HepG2 (cell line): Measurements from ENCODE around the gene SECTM1. TPM values are rescaled to one million over a fixed set of nuclear protein-coding genes. Genes with fewer than 3 reads are reported as not detected.
A peak's percentile ranks its signal among the peaks of the same experiment; 100 is the strongest.

Source experiments
- ATAC-seq: fragments of 200-7000 bp; cut with Tn5 transposase; 3 replicates; pipeline ENCODE4 v1.9.1; 2020; ENCODE audit warnings: mild to moderate bottlenecking, moderate library complexity
- BruUV-seq: library from RNA; stranded (reverse); fragments of 400-500 nt; replicated peaks from 2 replicates; lab custom pipeline; 2021; lab: Mats Ljungman, UMichigan
- CTCF ChIA-PET: fragments of 300-600 bp; formaldehyde crosslinking; extraction: SDS; loops from one replicate; lab custom pipeline; 2021; ENCODE audit warnings: low total read pairs, inconsistent platforms, low intra/inter-chr PET ratio; lab: Yijun Ruan, JAX
- POLR2A ChIA-PET: fragments of 350-600 bp; sonication (Branson Sonifier 250); formaldehyde crosslinking; loops from one replicate; lab custom pipeline; 2020; ENCODE audit warnings: antibody characterized with exemption, inconsistent platforms; lab: Yijun Ruan, JAX
- DNase-seq: peaks from one replicate; pipeline ENCODE4 v3.0.0-alpha.2; 2015; ENCODE audit warnings: low spot score
- FAIRE-seq: peaks from 3 replicates; lab custom pipeline; 2011; peaks lifted over from hg19 to GRCh38; lab: Jason Lieb, UNC
- H2AFZ ChIP-seq: one replicate; pipeline ENCODE4 v1.6.1; 2011; ENCODE audit warnings: low read length, inconsistent platforms
- H3K27ac ChIP-seq: fragments of 300-600 bp; 3 replicates; pipeline ENCODE4 v1.8.0; 2011; ENCODE audit warnings: mixed run types, mild to moderate bottlenecking, mixed read lengths, low read length, inconsistent platforms; ENCODE audit not compliant: insufficient read depth; ENCODE audit errors: extremely low read length
- H3K27me3 ChIP-seq, 2 experiments: fragments of 200-600 bp in 1 of 2; 2 replicates in 1 of 2; 3 replicates in 1 of 2; pipeline versions ENCODE4 v1.6.0 to v1.8.0; 2011; ENCODE audit warnings: low read length in 2 of 2, mild to moderate bottlenecking in 2 of 2, moderate library complexity in 2 of 2, inconsistent platforms in 1 of 2; ENCODE audit not compliant: insufficient read depth in 2 of 2, control insufficient read depth in 1 of 2
- H3K36me3 ChIP-seq, 2 experiments: fragments of 200-600 bp in 1 of 2; replicated peaks in 1 of 2; 2 replicates in 1 of 2; 3 replicates in 1 of 2; pipeline versions ENCODE4 v1.5.1 to v1.8.0; 2011; ENCODE audit warnings: low read length in 2 of 2, inconsistent platforms in 1 of 2; ENCODE audit not compliant: insufficient read depth in 2 of 2, control insufficient read depth in 1 of 2
- H3K4me1 ChIP-seq: 2 replicates; pipeline ENCODE4 v1.5.1; 2012; ENCODE audit warnings: low read length, inconsistent platforms; ENCODE audit not compliant: insufficient read depth
- H3K4me2 ChIP-seq: 2 replicates; pipeline ENCODE4 v1.6.0; 2011; ENCODE audit warnings: low read depth, low read length, inconsistent platforms
- H3K4me3 ChIP-seq, 3 experiments: fragments of 200-600 bp in 1 of 3; sonication (generic), shearing (Covaris generic) in 1 of 3; replicated peaks in 1 of 3; 2 replicates each; pipeline ENCODE4 v1.5.1; 2011 to 2016; ENCODE audit warnings: low read length in 3 of 3, inconsistent platforms in 2 of 3, low read depth in 2 of 3, mild to moderate bottlenecking in 2 of 3, control low read depth in 1 of 3, mixed read lengths in 1 of 3; ENCODE audit not compliant: insufficient read depth in 1 of 3
- H3K79me2 ChIP-seq: one replicate; pipeline ENCODE4 v1.6.1; 2011; ENCODE audit warnings: low read length, inconsistent platforms; ENCODE audit not compliant: insufficient read depth
- H3K9ac ChIP-seq: 2 replicates; pipeline ENCODE4 v1.6.0; 2011; ENCODE audit warnings: mild to moderate bottlenecking, low read depth, low read length, inconsistent platforms; ENCODE audit not compliant: insufficient read depth
- H3K9me3 ChIP-seq: 2 replicates; pipeline ENCODE4 v1.5.1; 2012; ENCODE audit warnings: mild to moderate bottlenecking, low read length
- H4K20me1 ChIP-seq: 2 replicates; pipeline ENCODE4 v1.6.0; 2011; ENCODE audit warnings: inconsistent platforms, mild to moderate bottlenecking, low read length, moderate library complexity; ENCODE audit not compliant: insufficient read depth
- BRD4 ChIP-seq: sonication (generic); formaldehyde crosslinking; IDR thresholded peaks from 2 replicates; pipeline ENCODE4 v1.4.0; 2020; ENCODE audit warnings: missing genetic modification reagents
- POLR2G ChIP-seq: fragments of 200-400 bp; formaldehyde crosslinking; IDR thresholded peaks from 2 replicates; pipeline ENCODE4 v1.6.1; 2018; ENCODE audit warnings: mild to moderate bottlenecking, low read depth, low read length, moderate library complexity
- TSC22D2 ChIP-seq: sonication (generic); formaldehyde crosslinking; IDR thresholded peaks from 2 replicates; pipeline ENCODE4 v1.5.1; 2020; ENCODE audit warnings: missing genetic modification reagents, mild to moderate bottlenecking, borderline replicate concordance
- YEATS2 ChIP-seq: sonication (generic); formaldehyde crosslinking; IDR thresholded peaks from 2 replicates; pipeline ENCODE4 v1.4.0; 2020; ENCODE audit warnings: missing genetic modification reagents, borderline replicate concordance
- ZNF75D ChIP-seq: sonication (generic); formaldehyde crosslinking; IDR thresholded peaks from 2 replicates; pipeline ENCODE4 v1.8.1; 2023; ENCODE audit warnings: missing genetic modification reagents, mild to moderate bottlenecking, borderline replicate concordance
- ZNF761 ChIP-seq: sonication (generic); formaldehyde crosslinking; conservative IDR thresholded peaks from 2 replicates; pipeline ENCODE4 v1.4.0; 2020; ENCODE audit warnings: mild to moderate bottlenecking, missing genetic modification reagents
- ZNF878 ChIP-seq: sonication (generic); formaldehyde crosslinking; IDR thresholded peaks from 2 replicates; pipeline ENCODE4 v1.8.1; 2023; ENCODE audit warnings: mild to moderate bottlenecking, missing genetic modification reagents, moderate library complexity
- WGBS: methylation state at CpG from one replicate; pipeline ENCODE4 v1.1.6; 2017; ENCODE audit warnings: low lambda C conversion rate; 5-methylcytosine and 5-hydroxymethylcytosine counted together
- in situ Hi-C: cut with HindIII; loops from 2 replicates; pipeline ENCODE4 v1.10.0; 2017; ENCODE audit warnings: low pct_unique_long_range_greater_than_20kb; ENCODE audit not compliant: extremely low pct_ligation_motif_present
- intact Hi-C: fragments of 100-400 bp; cut with micrococcal nuclease; formaldehyde crosslinking; loops from one replicate; pipeline ENCODE4 v1.10.0; 2022; ENCODE audit not compliant: unreplicated experiment
- polyA plus RNA-seq, 8 experiments: library from polyadenylated mRNA; depleted of rRNA in 3 of 8; stranded (reverse) in 7 of 8; unstranded in 1 of 8; fragments of >200 nt; fragmentation: Illumina TruSeq in 4 of 8; extraction: Trizol in 4 of 8; gene quantifications; 2 replicates each; pipeline versions ENCODE4 v1.2.1 to v1.2.3, GENCODE V29; 2011 to 2016; ENCODE audit warnings: low read depth in 4 of 8, missing spikeins in 1 of 8, mixed read lengths in 1 of 8; ENCODE audit not compliant: insufficient read depth in 1 of 8
- total RNA-seq, 5 experiments: library from RNA; depleted of rRNA; stranded (reverse); fragments of >200 nt; fragmentation: Illumina TruSeq; extraction: Trizol; gene quantifications; 2 replicates each; pipeline ENCODE4 v1.2.3, GENCODE V29; 2016; ENCODE audit warnings: low read depth in 1 of 5
- TF ChIP-seq, protein P1 (sequence below): IDR thresholded peaks from 2 replicates; pipeline ENCODE4 v1.6.1; 2016
- TF ChIP-seq, protein P2 (sequence below): sonication (generic); formaldehyde crosslinking; IDR thresholded peaks from 2 replicates; pipeline ENCODE4 v1.5.0; 2020; ENCODE audit warnings: mild to moderate bottlenecking, missing genetic modification reagents
- TF ChIP-seq, protein P3 (sequence below): sonication (generic); formaldehyde crosslinking; IDR thresholded peaks from 2 replicates; pipeline ENCODE4; 2020; ENCODE audit warnings: missing genetic modification reagents, mild to moderate bottlenecking, borderline replicate concordance
- TF ChIP-seq, protein P4 (sequence below): IDR thresholded peaks from 2 replicates; pipeline ENCODE4 v1.6.1; 2016; ENCODE audit warnings: mild to moderate bottlenecking, missing biosample characterization, missing genetic modification reagents
- TF ChIP-seq, protein P5 (sequence below): sonication (generic); IDR thresholded peaks from 2 replicates; pipeline ENCODE4 v1.6.1; 2016; ENCODE audit warnings: low read depth, borderline replicate concordance

Gene SECTM1
- total and polyA plus RNA-seq, 2 of the 13 experiments (the other 11 are each of a cell fraction or from before 2014, with no cell fraction given), result 3.5 to 5.3 TPM

DNA sequence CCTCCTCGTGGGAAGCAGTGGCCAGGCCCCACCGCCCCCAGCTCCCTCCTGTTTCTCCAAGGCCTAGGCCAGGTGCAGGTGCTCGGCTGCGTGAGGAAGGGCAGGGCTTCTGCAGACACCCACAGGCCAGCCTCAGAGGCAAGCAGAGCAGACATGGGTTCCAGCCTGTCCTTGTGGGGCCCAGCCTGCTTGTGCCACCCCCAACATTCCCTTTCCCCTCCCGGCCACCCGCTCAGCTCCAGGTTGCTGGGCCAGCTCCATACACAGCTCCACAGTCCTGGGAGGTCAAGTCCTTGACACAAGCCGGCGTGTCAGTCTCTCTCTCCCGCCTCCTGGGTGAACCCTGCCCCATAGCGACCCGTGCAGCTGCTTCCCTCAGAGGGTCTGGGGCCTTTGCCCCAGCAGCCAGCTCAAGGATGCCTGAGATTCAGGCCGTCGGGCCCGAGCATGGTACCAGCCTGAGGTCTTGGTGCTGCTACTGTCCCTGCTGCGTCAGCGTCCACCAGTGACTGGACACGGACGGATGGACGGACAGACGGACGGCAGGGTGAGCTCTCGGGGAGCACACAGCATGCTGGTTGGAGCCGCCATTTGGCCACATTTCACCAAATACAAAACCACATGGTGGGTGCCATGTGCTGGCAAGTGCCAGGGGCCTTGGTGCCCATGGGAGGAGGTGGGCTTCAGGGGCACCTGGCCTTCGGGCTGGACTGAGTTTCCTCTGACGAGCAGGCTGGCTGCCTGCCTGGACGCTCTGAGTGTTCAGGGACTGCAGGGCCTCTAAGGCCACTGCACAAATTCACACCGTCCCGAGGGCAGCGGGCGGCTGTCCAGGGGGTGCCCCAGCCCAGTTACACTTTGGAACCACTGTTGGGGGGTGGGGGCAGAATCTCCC is 8.0 kb downstream of the SECTM1 start:
- Histone ChIP-seq H3K4me2 (peak overlapping the region; percentile 82), H3K4me1 (peaks cover 90% of the 10 kb centered on the region), H4K20me1 (no peaks in the 10 kb centered on the region), H3K9me3 (no peaks in the 10 kb centered on the region), H3K79me2 (peaks cover 4% of the 10 kb centered on the region), H3K9ac (peak overlapping the region; percentile 64), H2AFZ (no peak overlapping the region), H3K27ac (peak overlapping the region; percentile 73), H3K27me3 (no peaks in the 10 kb centered on the region), H3K4me3 (peak overlapping the region; percentile 17 to 66 (median 52); a peak in 5 of 6 replicates), H3K36me3 (no peaks in the 10 kb centered on the region)
- ChIA-PET POLR2A (interaction anchor here (0.7 to 20.8 kb wide), 20 partner anchors 8 to 170 kb away, joined by 3 to 270 read pairs (median 4); partner anchors contain the start of genes CD7, CSNK1D and SLC16A3), CTCF (no interaction called here)
- peak; percentile 59 for ATAC-seq
- BruUV-seq, result TSS peak; percentile 40
- intact Hi-C loops (no loop called here), in situ Hi-C loops (no loop called here)
- DNase-seq, result no peak
- peak; percentile 89 for FAIRE-seq
- WGBS, result 23% methylated on average over 19 of the region's 30 CpGs
- TF ChIP-seq, protein P1, sequence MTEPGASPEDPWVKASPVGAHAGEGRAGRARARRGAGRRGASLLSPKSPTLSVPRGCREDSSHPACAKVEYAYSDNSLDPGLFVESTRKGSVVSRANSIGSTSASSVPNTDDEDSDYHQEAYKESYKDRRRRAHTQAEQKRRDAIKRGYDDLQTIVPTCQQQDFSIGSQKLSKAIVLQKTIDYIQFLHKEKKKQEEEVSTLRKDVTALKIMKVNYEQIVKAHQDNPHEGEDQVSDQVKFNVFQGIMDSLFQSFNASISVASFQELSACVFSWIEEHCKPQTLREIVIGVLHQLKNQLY (CRISPR knock-in tag), result no peak
- TF ChIP-seq, protein P2, sequence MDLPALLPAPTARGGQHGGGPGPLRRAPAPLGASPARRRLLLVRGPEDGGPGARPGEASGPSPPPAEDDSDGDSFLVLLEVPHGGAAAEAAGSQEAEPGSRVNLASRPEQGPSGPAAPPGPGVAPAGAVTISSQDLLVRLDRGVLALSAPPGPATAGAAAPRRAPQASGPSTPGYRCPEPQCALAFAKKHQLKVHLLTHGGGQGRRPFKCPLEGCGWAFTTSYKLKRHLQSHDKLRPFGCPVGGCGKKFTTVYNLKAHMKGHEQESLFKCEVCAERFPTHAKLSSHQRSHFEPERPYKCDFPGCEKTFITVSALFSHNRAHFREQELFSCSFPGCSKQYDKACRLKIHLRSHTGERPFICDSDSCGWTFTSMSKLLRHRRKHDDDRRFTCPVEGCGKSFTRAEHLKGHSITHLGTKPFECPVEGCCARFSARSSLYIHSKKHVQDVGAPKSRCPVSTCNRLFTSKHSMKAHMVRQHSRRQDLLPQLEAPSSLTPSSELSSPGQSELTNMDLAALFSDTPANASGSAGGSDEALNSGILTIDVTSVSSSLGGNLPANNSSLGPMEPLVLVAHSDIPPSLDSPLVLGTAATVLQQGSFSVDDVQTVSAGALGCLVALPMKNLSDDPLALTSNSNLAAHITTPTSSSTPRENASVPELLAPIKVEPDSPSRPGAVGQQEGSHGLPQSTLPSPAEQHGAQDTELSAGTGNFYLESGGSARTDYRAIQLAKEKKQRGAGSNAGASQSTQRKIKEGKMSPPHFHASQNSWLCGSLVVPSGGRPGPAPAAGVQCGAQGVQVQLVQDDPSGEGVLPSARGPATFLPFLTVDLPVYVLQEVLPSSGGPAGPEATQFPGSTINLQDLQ (CRISPR knock-in tag), result no peak
- TF ChIP-seq ZNF75D, result no peak
- TF ChIP-seq BRD4 (CRISPR knock-in tag), result peak; percentile 63; the same call in 1 of the 2 replicates
- TF ChIP-seq ZNF761 (CRISPR knock-in tag), result peak; percentile 97
- TF ChIP-seq TSC22D2 (CRISPR knock-in tag), result no peak; the same call in 1 of the 2 replicates
- TF ChIP-seq, protein P3, sequence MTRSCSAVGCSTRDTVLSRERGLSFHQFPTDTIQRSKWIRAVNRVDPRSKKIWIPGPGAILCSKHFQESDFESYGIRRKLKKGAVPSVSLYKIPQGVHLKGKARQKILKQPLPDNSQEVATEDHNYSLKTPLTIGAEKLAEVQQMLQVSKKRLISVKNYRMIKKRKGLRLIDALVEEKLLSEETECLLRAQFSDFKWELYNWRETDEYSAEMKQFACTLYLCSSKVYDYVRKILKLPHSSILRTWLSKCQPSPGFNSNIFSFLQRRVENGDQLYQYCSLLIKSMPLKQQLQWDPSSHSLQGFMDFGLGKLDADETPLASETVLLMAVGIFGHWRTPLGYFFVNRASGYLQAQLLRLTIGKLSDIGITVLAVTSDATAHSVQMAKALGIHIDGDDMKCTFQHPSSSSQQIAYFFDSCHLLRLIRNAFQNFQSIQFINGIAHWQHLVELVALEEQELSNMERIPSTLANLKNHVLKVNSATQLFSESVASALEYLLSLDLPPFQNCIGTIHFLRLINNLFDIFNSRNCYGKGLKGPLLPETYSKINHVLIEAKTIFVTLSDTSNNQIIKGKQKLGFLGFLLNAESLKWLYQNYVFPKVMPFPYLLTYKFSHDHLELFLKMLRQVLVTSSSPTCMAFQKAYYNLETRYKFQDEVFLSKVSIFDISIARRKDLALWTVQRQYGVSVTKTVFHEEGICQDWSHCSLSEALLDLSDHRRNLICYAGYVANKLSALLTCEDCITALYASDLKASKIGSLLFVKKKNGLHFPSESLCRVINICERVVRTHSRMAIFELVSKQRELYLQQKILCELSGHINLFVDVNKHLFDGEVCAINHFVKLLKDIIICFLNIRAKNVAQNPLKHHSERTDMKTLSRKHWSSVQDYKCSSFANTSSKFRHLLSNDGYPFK, result peak; percentile 48
- TF ChIP-seq, protein P4, sequence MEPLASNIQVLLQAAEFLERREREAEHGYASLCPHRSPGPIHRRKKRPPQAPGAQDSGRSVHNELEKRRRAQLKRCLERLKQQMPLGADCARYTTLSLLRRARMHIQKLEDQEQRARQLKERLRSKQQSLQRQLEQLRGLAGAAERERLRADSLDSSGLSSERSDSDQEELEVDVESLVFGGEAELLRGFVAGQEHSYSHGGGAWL (CRISPR knock-in tag), result no peak; the same call in 1 of the 2 replicates
- TF ChIP-seq ZNF878 (CRISPR knock-in tag), result no peak
- peak; percentile 38; the same call in 1 of the 2 replicates for TF ChIP-seq YEATS2
- no peak for TF ChIP-seq POLR2G
- TF ChIP-seq, protein P5, sequence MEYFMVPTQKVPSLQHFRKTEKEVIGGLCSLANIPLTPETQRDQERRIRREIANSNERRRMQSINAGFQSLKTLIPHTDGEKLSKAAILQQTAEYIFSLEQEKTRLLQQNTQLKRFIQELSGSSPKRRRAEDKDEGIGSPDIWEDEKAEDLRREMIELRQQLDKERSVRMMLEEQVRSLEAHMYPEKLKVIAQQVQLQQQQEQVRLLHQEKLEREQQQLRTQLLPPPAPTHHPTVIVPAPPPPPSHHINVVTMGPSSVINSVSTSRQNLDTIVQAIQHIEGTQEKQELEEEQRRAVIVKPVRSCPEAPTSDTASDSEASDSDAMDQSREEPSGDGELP, result peak; percentile 81; the same call in 1 of the 2 replicates
